Measurements from ENCODE around the gene HINT3. TPM values are rescaled to one million over a fixed set of nuclear protein-coding genes. Genes with fewer than 3 reads are reported as not detected.

The HINT3 gene
- total RNA-seq, 1 donor from 2014 or later: 11.8 TPM

DNA sequence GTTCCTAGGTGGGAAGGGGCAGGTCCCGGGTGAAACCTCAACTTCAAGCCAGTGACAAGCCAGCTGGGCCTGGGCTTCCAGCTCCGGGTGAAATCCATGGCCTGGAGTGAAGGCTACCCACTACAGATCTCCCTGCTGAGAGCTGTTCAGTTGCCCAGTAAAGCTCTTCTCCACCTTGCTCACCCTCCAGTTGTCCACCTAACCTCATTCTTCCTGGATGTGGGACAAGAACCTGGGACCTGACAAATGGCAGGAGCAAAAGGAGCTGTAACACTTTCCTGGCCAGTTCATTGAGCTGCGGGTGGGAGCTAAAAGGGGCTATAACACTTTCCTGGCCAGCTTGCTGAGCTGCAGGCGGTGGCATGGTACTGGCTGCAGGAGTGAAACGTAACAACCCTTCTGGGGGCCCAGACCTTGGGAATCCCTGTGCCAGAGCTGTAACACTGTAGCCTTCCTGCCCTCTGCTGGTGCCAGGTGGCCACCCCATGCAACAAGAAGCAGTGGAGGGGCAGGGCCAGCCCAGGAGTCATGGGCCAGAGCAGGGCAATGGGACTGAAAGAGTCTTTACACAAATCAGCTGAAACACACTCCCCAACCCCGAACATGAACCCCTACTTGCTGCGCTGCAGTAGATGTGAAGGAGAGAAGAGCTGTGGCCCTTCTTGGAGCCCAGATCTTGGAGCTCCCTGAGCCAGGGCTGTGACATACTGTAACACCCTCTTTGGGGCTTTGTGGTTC, 3.6 kb upstream of the HINT3 start:
- Histone ChIP-seq H3K4me2 (ENCODE audit: low read length) (no peak overlapping the region), H3K9me3 (ENCODE audit: insufficient read depth, low read depth, low read length) (no peaks in the 10 kb centered on the region), H3K9ac (ENCODE audit: low read length) (no peak overlapping the region), H3K27me3 (ENCODE audit: insufficient read depth, low read length) (peaks cover 2% of the 10 kb centered on the region), H3K36me3 (ENCODE audit: insufficient read depth, low read length) (no peaks in the 10 kb centered on the region), H3K79me2 (ENCODE audit: insufficient read depth, low read length) (peaks cover 1% of the 10 kb centered on the region), H3K27ac (ENCODE audit: low read depth, low read length) (no peak overlapping the region), H3K4me1 (ENCODE audit: insufficient read depth, low read length) (peaks cover 11% of the 10 kb centered on the region), H2AFZ (ENCODE audit: low read depth, low read length) (no peak overlapping the region), H4K20me1 (ENCODE audit: insufficient read depth, low read length) (no peaks in the 10 kb centered on the region), H3K4me3 (ENCODE audit: insufficient read depth, low read depth, low read length) (no peak overlapping the region)
- Mint-ChIP-seq H3K4me1 (ENCODE audit: low read depth, unreplicated experiment) (peaks cover 3% of the 10 kb centered on the region), H3K27ac (ENCODE audit: unreplicated experiment) (no peak overlapping the region), H3K36me3 (ENCODE audit: low read depth, unreplicated experiment) (no peaks in the 10 kb centered on the region), H3K4me3 (ENCODE audit: unreplicated experiment) (no peak overlapping the region), H3K27me3 (ENCODE audit: low read depth, unreplicated experiment) (no peaks in the 10 kb centered on the region), H3K9me3 (ENCODE audit: unreplicated experiment) (no peaks in the 10 kb centered on the region)
- FAIRE-seq (no peak), DNase-seq (ENCODE audit: low read depth) (no peak)
- no peak for TF ChIP-seq EZH2 (IDR thresholded peaks at IDR 0.05; ENCODE audit: insufficient read depth, low read length)
- TF ChIP-seq, protein P1, sequence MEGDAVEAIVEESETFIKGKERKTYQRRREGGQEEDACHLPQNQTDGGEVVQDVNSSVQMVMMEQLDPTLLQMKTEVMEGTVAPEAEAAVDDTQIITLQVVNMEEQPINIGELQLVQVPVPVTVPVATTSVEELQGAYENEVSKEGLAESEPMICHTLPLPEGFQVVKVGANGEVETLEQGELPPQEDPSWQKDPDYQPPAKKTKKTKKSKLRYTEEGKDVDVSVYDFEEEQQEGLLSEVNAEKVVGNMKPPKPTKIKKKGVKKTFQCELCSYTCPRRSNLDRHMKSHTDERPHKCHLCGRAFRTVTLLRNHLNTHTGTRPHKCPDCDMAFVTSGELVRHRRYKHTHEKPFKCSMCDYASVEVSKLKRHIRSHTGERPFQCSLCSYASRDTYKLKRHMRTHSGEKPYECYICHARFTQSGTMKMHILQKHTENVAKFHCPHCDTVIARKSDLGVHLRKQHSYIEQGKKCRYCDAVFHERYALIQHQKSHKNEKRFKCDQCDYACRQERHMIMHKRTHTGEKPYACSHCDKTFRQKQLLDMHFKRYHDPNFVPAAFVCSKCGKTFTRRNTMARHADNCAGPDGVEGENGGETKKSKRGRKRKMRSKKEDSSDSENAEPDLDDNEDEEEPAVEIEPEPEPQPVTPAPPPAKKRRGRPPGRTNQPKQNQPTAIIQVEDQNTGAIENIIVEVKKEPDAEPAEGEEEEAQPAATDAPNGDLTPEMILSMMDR (IDR thresholded peaks at IDR 0.05; ENCODE audit: insufficient read depth, low read depth, low read length): peak; percentile 15

DNA sequence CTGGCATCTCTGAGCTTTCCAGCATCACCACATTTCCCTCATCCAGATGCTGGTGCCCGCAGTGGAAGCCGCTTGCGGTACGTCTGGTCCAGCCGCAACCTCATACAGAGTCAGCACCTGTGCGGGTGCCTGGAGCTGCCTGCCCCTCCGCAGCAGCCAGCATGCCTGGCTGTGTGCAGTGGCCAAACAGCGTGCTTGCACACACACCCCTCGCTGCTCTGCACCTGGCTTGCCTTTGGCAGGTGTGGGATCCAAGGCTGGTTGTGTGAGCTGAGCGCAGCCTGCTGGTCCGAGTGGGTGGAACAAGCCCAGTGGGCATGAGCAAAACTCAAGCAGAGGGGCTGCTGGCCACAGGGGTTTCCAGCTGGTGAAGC, 3.1 kb upstream of the HINT3 start:
- DNase-seq (ENCODE audit: low read depth) (no peak), FAIRE-seq (no peak)
- Histone ChIP-seq H3K36me3 (ENCODE audit: insufficient read depth, low read length) (no peaks in the 10 kb centered on the region), H3K79me2 (ENCODE audit: insufficient read depth, low read length) (peaks cover 7% of the 10 kb centered on the region), H3K27me3 (ENCODE audit: insufficient read depth, low read length) (peaks cover 2% of the 10 kb centered on the region), H3K9me3 (ENCODE audit: insufficient read depth, low read depth, low read length) (no peaks in the 10 kb centered on the region), H3K4me3 (ENCODE audit: insufficient read depth, low read depth, low read length) (no peak overlapping the region), H4K20me1 (ENCODE audit: insufficient read depth, low read length) (no peaks in the 10 kb centered on the region), H3K4me2 (ENCODE audit: low read length) (no peak overlapping the region), H3K9ac (ENCODE audit: low read length) (no peak overlapping the region), H3K27ac (ENCODE audit: low read depth, low read length) (no peak overlapping the region), H3K4me1 (ENCODE audit: insufficient read depth, low read length) (peaks cover 13% of the 10 kb centered on the region), H2AFZ (ENCODE audit: low read depth, low read length) (no peak overlapping the region)
- Mint-ChIP-seq H3K9me3 (ENCODE audit: unreplicated experiment) (no peaks in the 10 kb centered on the region), H3K4me1 (ENCODE audit: low read depth, unreplicated experiment) (peaks cover 3% of the 10 kb centered on the region), H3K4me3 (ENCODE audit: unreplicated experiment) (no peak overlapping the region), H3K27ac (ENCODE audit: unreplicated experiment) (no peak overlapping the region), H3K27me3 (ENCODE audit: low read depth, unreplicated experiment) (no peaks in the 10 kb centered on the region), H3K36me3 (ENCODE audit: low read depth, unreplicated experiment) (no peaks in the 10 kb centered on the region)
- TF ChIP-seq EZH2 (IDR thresholded peaks at IDR 0.05; ENCODE audit: insufficient read depth, low read length): no peak
- TF ChIP-seq, protein P1 (IDR thresholded peaks at IDR 0.05; ENCODE audit: insufficient read depth, low read depth, low read length): peak; percentile 1

DNA sequence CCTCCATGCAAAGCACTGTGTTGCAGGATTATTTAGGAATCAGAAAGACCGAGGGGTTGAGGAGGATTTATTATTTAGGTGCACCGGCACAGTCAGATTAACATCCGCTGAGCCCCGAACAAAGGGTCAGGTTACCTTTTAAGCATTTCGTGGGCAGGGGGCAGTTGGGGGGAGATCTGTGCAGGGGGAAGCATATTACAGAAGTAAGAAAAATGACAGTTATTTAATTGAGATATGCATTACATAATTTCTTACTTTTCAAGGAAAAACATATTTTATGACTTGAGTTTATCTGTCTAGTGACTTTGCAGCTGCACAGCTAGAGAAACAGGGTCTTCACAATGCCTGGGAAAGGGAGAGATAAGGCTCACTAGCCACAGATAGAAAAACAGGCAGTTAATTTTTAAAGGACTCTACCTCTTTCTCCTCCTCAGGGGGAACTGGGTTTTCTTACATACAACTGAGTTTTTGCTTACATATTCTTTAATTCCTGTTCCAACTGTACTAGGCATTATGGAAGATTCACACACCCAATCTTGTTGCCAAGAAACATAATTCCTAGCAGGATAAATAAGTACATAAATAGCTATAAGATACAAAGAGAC, 1.7 kb upstream of the HINT3 start:
- no peaks in the 10 kb centered on the region for H3K36me3 ChIP-seq (ENCODE audit: insufficient read depth, low read length)
- DNase-seq (ENCODE audit: low read depth): no peak
- Mint-ChIP-seq H3K27me3 (ENCODE audit: low read depth, unreplicated experiment) (no peaks in the 10 kb centered on the region), H3K9me3 (ENCODE audit: unreplicated experiment) (no peaks in the 10 kb centered on the region), H3K27ac (ENCODE audit: unreplicated experiment) (no peak overlapping the region), H3K4me1 (ENCODE audit: low read depth, unreplicated experiment) (peaks cover 3% of the 10 kb centered on the region), H3K4me3 (ENCODE audit: unreplicated experiment) (no peak overlapping the region), H3K36me3 (ENCODE audit: low read depth, unreplicated experiment) (no peaks in the 10 kb centered on the region)
- H3K4me1 ChIP-seq (ENCODE audit: insufficient read depth, low read length): peaks cover 13% of the 10 kb centered on the region
- no peaks in the 10 kb centered on the region for H3K9me3 ChIP-seq (ENCODE audit: insufficient read depth, low read depth, low read length)
- peaks cover 17% of the 10 kb centered on the region for H3K79me2 ChIP-seq (ENCODE audit: insufficient read depth, low read length)
- H3K4me3 ChIP-seq (ENCODE audit: insufficient read depth, low read depth, low read length): no peak overlapping the region
- H2AFZ ChIP-seq (ENCODE audit: low read depth, low read length): no peak overlapping the region
- no peak for FAIRE-seq
- H4K20me1 ChIP-seq (ENCODE audit: insufficient read depth, low read length): no peaks in the 10 kb centered on the region
- H3K9ac ChIP-seq (ENCODE audit: low read length): no peak overlapping the region
- H3K27me3 ChIP-seq (ENCODE audit: insufficient read depth, low read length): peaks cover 2% of the 10 kb centered on the region
- no peak overlapping the region for H3K27ac ChIP-seq (ENCODE audit: low read depth, low read length)
- TF ChIP-seq EZH2 (IDR thresholded peaks at IDR 0.05; ENCODE audit: insufficient read depth, low read length): no peak
- TF ChIP-seq, protein P1 (IDR thresholded peaks at IDR 0.05; ENCODE audit: insufficient read depth, low read depth, low read length): no peak
- no peak overlapping the region for H3K4me2 ChIP-seq (ENCODE audit: low read length)

Measured in astrocyte (in vitro differentiated cells and primary cell).